ENCODE results near the gene ERMP1.
A peak's percentile ranks its signal among the peaks of the same experiment; 100 is the strongest.

ERMP1 gene

GRCh38 chr9:5832071-5832537 lies 813 bp downstream of the ERMP1 start:
- H3K9me2 ChIP-seq (ENCODE audit: low read depth, low read length): no peaks in the 10 kb centered on the region
- peak overlapping the region; percentile 65 for H3K4me2 ChIP-seq (ENCODE audit: low read length)
- H3K27me3 ChIP-seq (ENCODE audit: insufficient read depth, low read length): no peaks in the 10 kb centered on the region
- peak overlapping the region; percentile 88 for H3K4me3 ChIP-seq (ENCODE audit: low read depth, low read length, poor library complexity, severe bottlenecking)
- H3K4me1 ChIP-seq (ENCODE audit: insufficient read depth, low read length, severe bottlenecking): peaks cover 44% of the 10 kb centered on the region
- H3K79me2 ChIP-seq (ENCODE audit: insufficient read depth, low read length): peaks cover 7% of the 10 kb centered on the region; the same call in 1 of the 2 replicates
- TF ChIP-seq CTCF (IDR thresholded peaks at IDR 0.05; ENCODE audit: low read length) (no peak), EZH2 (IDR thresholded peaks at IDR 0.05; ENCODE audit: borderline replicate concordance, low read length) (no peak)
- H3K36me3 ChIP-seq (ENCODE audit: insufficient read depth, low read length): peaks cover 28% of the 10 kb centered on the region; the same call in 1 of the 2 replicates
- H3K9me3 ChIP-seq (ENCODE audit: low read length): 0 out of 2 replicates have a peak, but pooled peaks cover 2% of the 10 kb centered on the region
- H3K9ac ChIP-seq (ENCODE audit: low read length): peak overlapping the region; percentile 87
- no peaks in the 10 kb centered on the region for H3F3A ChIP-seq (ENCODE audit: insufficient read depth, low read length)
- H3K27ac ChIP-seq (ENCODE audit: low read depth, low read length, poor library complexity, severe bottlenecking): peak overlapping the region; percentile 73
- no peak overlapping the region for H2AFZ ChIP-seq (ENCODE audit: low read length)
- H4K20me1 ChIP-seq (ENCODE audit: insufficient read depth, low read length): no peaks in the 10 kb centered on the region

DNA sequence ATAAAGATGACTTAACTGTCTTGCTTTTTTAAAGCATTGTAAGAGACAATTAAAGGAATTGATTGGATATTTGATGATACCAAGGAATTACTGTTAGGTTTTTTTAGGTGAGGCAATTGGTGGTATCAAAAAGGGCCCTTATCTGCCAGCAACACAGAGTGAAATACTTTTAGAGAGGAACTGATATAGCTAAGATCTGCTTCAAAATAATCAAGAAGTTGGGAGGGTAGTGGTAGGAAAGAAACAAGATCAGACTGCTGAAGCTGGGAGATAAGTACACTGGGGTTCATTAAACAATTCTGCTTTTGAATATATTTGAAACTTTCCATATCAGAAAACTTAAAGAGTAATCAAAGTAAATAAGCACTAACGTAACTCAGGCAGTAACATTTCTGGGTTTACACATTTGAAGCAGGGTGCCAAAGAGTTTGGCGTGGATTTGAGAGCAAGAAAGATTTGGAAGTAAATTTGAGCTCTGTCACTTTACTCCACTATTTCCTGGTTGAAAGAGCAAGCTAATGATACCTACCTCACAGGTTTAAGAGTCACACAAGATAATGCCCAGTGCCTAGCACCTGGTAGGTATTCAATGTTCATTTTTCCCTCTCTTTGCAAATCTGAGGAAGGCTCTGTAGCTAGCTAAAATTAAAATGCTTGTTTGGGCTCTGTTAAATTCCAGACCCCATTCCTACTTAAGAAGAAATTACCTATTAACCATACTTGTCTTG lies 6.9 kb downstream of the ERMP1 start:
- peaks cover 27% of the 10 kb centered on the region for H3K4me1 ChIP-seq (ENCODE audit: insufficient read depth, low read length, severe bottlenecking)
- peaks cover 65% of the 10 kb centered on the region for H3K36me3 ChIP-seq (ENCODE audit: insufficient read depth, low read length)
- H3K9ac ChIP-seq (ENCODE audit: low read length): no peak overlapping the region
- H3F3A ChIP-seq (ENCODE audit: insufficient read depth, low read length): no peaks in the 10 kb centered on the region
- H3K79me2 ChIP-seq (ENCODE audit: insufficient read depth, low read length): no peaks in the 10 kb centered on the region
- no peak overlapping the region for H3K4me3 ChIP-seq (ENCODE audit: low read depth, low read length, poor library complexity, severe bottlenecking)
- no peaks in the 10 kb centered on the region for H3K27me3 ChIP-seq (ENCODE audit: insufficient read depth, low read length)
- TF ChIP-seq EZH2 (IDR thresholded peaks at IDR 0.05; ENCODE audit: borderline replicate concordance, low read length) (no peak), CTCF (IDR thresholded peaks at IDR 0.05; ENCODE audit: low read length) (no peak)
- H3K9me2 ChIP-seq (ENCODE audit: low read depth, low read length): no peaks in the 10 kb centered on the region
- H4K20me1 ChIP-seq (ENCODE audit: insufficient read depth, low read length): no peaks in the 10 kb centered on the region
- no peak overlapping the region for H3K4me2 ChIP-seq (ENCODE audit: low read length)
- no peaks in the 10 kb centered on the region for H3K9me3 ChIP-seq (ENCODE audit: low read length)
- H2AFZ ChIP-seq (ENCODE audit: low read length): no peak overlapping the region
- no peak overlapping the region for H3K27ac ChIP-seq (ENCODE audit: low read depth, low read length, poor library complexity, severe bottlenecking)

DNA sequence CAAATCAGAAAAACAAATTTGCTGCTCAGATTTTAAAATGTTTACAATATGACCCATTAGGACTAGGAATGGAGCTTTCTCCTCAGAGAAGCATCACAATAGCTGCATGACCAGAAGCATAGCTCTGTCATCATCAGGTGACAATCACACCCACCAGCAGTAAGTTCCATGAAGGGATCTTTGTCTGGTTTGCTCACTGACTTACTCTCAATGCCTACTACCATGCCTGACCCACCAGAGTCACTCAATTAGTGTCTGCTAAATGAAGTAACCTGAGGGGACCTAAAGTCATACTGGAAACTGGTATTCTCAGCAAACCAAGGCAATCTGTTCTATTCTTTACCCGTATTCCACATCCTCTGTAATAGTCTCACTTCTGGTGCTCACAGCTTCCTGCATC lies 7.7 kb downstream of the ERMP1 start:
- H3K9ac ChIP-seq (ENCODE audit: low read length): no peak overlapping the region
- TF ChIP-seq EZH2 (IDR thresholded peaks at IDR 0.05; ENCODE audit: borderline replicate concordance, low read length) (no peak), CTCF (IDR thresholded peaks at IDR 0.05; ENCODE audit: low read length) (no peak)
- H3K4me1 ChIP-seq (ENCODE audit: insufficient read depth, low read length, severe bottlenecking): peaks cover 18% of the 10 kb centered on the region
- H3K9me2 ChIP-seq (ENCODE audit: low read depth, low read length): no peaks in the 10 kb centered on the region
- no peak overlapping the region for H3K4me3 ChIP-seq (ENCODE audit: low read depth, low read length, poor library complexity, severe bottlenecking)
- no peaks in the 10 kb centered on the region for H3K9me3 ChIP-seq (ENCODE audit: low read length)
- H3K27ac ChIP-seq (ENCODE audit: low read depth, low read length, poor library complexity, severe bottlenecking): no peak overlapping the region
- H3F3A ChIP-seq (ENCODE audit: insufficient read depth, low read length): no peaks in the 10 kb centered on the region
- H2AFZ ChIP-seq (ENCODE audit: low read length): no peak overlapping the region
- no peaks in the 10 kb centered on the region for H3K79me2 ChIP-seq (ENCODE audit: insufficient read depth, low read length)
- no peak overlapping the region for H3K4me2 ChIP-seq (ENCODE audit: low read length)
- peaks cover 59% of the 10 kb centered on the region for H3K36me3 ChIP-seq (ENCODE audit: insufficient read depth, low read length)
- H3K27me3 ChIP-seq (ENCODE audit: insufficient read depth, low read length): no peaks in the 10 kb centered on the region
- no peaks in the 10 kb centered on the region for H4K20me1 ChIP-seq (ENCODE audit: insufficient read depth, low read length)
